Nephron (organoid): ENCODE results near the gene TRIL.

ENCODE experiments used
- H3K27ac Mint-ChIP-seq, 3 experiments: 2 replicates each; pipeline ENCODE4 v1.8.0; 2020; ENCODE audit warnings: mixed read lengths in 3 of 3, mild to moderate bottlenecking in 2 of 3, moderate library complexity in 1 of 3
- H3K27me3 Mint-ChIP-seq: 2 replicates; pipeline ENCODE4 v1.8.0; 2021; ENCODE audit warnings: low read depth, mild to moderate bottlenecking, moderate library complexity, mixed read lengths
- H3K36me3 Mint-ChIP-seq: 2 replicates; pipeline ENCODE4 v1.8.0; 2020; ENCODE audit warnings: low read depth, mixed read lengths
- H3K4me1 Mint-ChIP-seq: 2 replicates; pipeline ENCODE4 v1.8.0; 2020; ENCODE audit warnings: mixed read lengths
- H3K4me3 Mint-ChIP-seq, 3 experiments: 2 replicates each; pipeline ENCODE4 v1.8.0; 2020; ENCODE audit warnings: mild to moderate bottlenecking in 3 of 3, mixed read lengths in 3 of 3, moderate library complexity in 2 of 3
- H3K9me3 Mint-ChIP-seq: 2 replicates; pipeline ENCODE4 v1.8.0; 2020; ENCODE audit warnings: mixed read lengths
- CTCF ChIP-seq, 3 experiments: fragments of 200-600 bp; sonication (generic); IDR thresholded peaks; one replicate each; pipeline ENCODE4 v1.5.0; 2021; ENCODE audit warnings: antibody characterized with exemption in 3 of 3; ENCODE audit not compliant: unreplicated experiment in 3 of 3

TRIL gene

GRCh38 chr7:28904578-28905048 lies 53.5 kb downstream of the TRIL start:
- Mint-ChIP-seq H3K27ac (peak overlapping the region; percentile 83 to 98 (median 93)), H3K4me1 (peaks cover 60% of the 10 kb centered on the region), H3K36me3 (no peaks in the 10 kb centered on the region), H3K4me3 (peak overlapping the region; percentile 24 to 72 (median 68)), H3K27me3 (no peaks in the 10 kb centered on the region), H3K9me3 (no peaks in the 10 kb centered on the region)
- no peak for TF ChIP-seq CTCF (IDR thresholded peaks at IDR 0.05; ENCODE audit: unreplicated experiment in 3 of 3)

GRCh38 chr7:28903730-28904577 lies 54.2 kb downstream of the TRIL start:
- TF ChIP-seq CTCF (IDR thresholded peaks at IDR 0.05; ENCODE audit: unreplicated experiment in 3 of 3) = no peak
- peak overlapping the region; percentile 24 to 72 (median 68) for H3K4me3 Mint-ChIP-seq
- H3K4me1 Mint-ChIP-seq = peaks cover 60% of the 10 kb centered on the region
- H3K27me3 Mint-ChIP-seq = no peaks in the 10 kb centered on the region
- H3K27ac Mint-ChIP-seq = peak overlapping the region; percentile 83 to 98 (median 93)
- H3K36me3 Mint-ChIP-seq = no peaks in the 10 kb centered on the region
- H3K9me3 Mint-ChIP-seq = no peaks in the 10 kb centered on the region
